Colon (tissue), 2 donors: ENCODE results near the gene ANO2.

Experiments
- FAIRE-seq: peaks from 2 replicates; lab custom pipeline; 2012; peaks lifted over from hg19 to GRCh38; lab: Jason Lieb, UNC
- donor health status: control.
- donor health status: control.

ANO2 gene

DNA sequence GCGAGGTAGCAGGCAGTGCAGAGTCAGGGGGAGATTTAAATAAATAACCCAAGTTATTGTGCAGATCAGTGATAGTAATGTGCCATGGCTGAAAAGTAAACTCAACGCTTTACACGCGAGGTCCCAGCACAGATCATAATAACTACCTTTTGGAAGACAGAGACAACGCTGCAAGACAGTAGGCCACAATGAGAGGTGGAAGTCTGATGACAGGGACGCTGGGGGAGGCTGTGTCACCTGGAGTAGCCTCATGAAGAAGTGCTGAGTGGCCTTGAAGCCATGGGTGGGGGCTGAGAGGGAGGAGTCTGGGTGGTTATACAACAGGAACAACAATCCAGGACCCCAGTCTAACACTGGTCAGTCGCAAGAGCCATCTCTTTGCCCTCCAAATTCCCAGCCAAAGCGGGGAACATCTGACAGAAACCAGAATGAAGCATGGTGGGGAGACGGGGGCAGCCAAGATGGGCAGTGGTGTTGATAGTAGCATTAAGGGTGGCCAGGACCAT lies 28.2 kb downstream of the ANO2 start:
- no peak for FAIRE-seq

DNA sequence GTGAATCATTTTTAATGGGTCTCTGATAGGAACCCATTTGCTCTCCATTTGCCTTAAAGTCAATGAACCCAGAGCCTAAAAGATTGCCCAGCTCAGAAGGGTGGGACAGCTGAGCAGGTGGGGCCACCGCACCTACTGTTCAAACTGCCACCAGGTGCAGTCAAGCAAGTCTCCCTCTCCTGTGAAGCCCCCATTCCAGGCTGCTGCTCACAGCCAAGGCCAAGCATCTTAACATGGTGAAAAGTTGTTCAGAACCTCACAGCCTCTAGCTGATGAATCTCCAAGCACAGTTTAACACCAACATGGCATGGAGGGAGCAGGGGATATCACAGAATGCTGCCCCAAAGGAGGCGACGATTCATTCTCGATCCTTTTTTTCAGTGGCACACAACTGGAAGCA lies 29.5 kb downstream of the ANO2 start:
- FAIRE-seq: no peak

DNA sequence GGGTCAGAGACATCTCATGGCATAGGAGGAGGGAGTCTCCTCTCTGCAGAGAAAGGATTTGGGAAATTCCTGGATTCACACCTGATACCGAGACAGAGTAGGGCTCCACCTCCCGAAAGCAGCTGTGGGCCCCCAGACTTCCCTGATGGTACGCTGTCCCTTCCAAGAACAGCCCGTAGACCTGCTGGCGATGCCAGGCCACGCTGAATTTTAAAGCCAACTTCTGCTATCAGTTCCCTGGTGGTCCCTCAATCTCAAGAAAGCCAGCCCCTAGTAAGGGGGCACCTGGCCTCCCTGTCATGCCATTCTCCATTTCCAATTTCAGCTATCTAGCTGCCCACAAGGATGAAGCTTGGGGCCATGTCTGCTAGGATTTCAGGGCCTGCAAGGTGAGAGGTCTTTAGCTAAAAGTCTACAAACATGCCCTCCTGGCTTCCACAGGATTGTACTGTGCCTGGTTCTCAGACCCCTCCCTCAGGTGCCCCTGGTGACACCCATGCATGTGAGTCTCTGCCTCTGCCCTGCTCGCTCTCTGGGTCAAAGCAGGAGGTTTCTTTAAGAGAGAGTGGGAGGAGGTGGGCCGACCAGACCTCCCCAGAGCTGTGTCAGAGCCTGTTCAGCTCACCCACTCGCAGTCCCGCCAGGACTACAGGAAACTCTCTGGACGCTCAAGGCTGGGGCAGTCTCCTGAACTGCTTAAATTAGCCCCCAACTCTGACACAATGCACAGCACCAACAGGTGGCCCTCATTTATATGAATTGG lies 30.5 kb downstream of the ANO2 start:
- FAIRE-seq: no peak

DNA sequence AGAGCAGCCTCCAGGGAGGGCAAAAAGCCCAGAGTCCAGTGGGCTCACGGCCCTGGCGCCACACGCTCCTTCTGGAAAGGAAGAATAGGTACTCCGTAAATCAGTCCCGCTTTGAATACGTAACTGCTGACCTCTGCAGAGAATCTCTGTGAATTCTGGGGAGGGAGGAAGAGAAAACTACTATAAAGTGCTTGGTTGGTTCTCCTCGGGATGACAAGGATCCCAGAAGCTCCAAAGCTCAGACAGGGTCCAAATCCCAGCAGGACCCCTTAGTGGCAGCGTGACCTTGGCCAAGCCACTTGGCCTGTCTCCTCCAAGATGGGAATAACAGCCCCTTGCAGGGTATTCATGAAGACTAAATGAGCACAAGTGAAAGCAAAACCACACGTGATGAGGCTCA lies 31.7 kb downstream of the ANO2 start:
- no peak for FAIRE-seq

DNA sequence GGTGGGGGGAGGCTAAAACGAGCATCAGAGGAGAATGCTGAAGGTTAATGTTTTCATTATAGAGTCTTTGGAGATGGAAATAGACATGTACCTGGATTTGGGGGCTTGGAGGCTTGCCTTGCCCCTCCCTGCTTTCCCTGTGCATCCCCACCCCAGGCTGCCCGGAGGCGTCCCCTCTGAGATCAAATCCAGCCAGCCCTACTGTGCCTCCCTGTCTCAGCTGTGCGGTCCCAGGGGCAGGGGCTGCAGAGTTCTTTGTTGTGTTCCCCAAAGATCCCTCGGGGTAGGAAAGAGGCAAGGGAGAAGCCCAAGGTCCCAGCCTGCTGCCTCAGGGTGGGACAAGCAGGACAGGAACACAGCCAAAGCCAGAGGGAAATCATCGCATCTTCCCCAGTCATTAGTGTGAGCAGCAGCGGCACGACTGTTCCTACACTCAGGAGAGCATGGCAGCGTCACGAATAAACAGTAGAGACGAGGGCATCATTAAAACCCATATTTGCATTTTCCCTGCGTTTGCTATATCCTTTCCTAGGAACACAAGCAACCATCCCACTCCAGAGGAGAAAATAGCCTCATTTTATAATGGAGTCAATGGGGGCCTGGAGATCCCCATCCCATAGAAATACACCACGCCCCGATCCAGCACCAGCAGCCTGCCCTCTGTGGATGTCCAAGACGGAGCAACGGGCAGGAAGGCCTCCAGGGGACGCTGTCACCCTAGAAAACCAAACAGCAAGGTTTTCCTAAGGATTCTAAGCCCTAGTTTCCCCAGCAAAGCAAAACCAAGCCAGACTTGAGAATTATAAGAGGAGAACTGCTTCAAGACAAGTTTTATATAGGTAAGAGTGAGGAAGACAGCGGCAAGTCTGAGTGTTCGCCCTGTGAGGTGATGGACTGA lies 32.4 kb downstream of the ANO2 start:
- FAIRE-seq: no peak

DNA sequence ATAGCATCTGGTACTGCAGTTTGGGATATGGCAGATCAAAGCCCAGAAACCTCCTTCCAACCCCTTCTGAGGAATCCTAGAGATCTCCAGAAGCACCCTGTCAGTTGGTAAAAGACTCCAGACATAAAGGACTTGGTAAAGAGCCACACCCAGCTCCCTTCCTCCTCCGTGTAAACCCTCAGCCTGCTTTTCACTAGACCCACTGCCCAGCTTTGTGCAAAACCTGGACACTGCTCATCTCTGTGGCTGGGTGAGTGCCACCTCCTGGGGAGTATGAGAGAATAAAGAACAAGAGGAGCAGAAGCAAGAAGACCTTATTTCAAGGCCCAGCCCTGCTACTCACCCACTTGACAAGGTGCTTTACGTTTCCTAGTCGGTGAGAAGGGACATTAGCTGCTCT lies 33.0 kb downstream of the ANO2 start:
- FAIRE-seq: no peak

DNA sequence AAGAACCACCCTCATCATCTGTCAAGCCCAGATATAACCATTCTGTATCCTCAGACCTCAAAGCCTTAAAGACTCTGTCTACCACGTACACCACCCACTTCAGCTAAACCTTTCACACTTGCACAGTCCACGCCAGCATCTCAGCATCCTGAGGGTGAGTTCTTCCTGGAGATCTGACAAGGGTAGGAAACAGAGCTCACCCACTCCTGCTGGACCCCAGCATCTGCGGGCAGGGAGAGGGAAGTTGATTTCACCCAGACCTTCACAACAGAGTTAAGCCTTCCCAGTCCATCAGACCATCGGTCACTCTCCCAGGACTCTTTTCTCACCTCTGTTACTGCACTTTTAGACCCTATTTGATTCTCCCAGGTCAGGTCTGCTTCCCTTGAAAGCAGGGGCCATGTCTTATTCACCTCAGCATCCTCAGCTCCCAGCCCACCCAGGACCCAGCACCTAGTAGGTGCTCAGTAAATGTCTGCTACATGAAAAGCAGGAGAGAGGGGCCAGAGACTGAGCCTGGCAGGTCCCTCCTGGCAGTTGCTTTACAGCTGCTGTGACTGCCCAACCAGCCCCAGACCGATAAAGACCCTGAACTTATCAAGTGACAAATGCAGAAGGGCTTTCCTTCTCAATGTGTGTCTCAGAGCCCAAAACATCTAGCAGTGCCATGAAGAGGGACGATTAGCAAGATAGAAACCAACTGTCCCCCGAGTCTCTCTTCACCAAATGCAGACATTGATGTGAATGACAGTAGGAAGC lies 34.1 kb downstream of the ANO2 start:
- FAIRE-seq: no peak

DNA sequence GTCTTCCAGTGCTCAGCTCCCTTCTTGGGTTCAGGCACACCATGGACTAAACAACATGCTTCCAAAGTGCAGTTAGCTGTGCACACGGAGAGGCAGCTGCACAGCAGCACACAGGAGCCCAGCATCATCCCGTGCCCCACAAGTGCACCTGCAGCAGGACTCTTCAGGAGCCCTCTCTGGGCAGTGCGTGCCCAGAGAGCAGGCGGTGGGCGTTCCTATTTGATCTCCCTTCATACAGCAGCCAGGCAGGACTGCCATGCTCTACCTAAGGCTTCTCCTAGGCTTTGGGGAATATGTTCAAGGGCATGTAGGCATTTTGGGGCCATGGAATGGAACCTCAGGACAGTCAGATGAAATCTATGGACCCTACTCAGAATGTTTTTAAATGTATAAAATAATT lies 35.5 kb downstream of the ANO2 start:
- no peak for FAIRE-seq

DNA sequence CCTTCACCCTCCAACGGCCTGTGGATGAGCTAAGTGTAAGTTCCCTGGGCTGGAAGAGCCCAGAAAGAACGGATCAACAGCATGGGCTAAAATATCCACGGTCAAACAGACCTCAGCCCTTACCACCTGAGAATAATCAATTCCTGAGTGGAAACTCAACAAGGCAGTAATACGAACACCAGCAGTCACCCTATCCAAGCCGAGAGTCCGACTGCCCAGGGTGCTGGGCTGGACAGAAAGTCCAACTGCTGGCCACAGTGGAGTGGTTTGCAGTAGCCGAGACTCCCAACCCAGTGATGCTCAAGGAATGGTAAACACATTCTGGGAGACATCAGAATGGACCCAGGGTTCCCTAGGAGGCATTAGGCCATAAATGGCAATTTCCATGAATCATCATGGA lies 36.8 kb downstream of the ANO2 start:
- FAIRE-seq: no peak

DNA sequence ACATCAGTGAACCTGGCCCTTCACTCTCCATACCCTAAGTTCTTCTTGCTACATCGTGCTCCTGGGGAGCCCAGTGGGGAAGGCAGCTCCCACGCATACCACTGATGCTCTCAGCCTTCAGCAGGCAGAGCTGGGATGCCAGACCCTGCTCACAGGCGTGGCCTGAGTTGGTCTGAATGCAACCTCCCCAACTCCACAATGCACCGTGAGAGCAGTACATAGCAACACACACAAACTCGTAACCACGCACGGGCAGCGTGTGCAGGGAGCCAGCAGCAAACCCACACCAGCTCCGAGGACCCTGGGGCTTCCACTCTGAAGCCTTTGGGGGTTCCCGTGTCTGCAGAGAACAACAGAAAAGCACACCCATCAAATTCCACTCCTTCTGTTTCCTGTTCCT lies 37.3 kb downstream of the ANO2 start:
- FAIRE-seq: no peak

DNA sequence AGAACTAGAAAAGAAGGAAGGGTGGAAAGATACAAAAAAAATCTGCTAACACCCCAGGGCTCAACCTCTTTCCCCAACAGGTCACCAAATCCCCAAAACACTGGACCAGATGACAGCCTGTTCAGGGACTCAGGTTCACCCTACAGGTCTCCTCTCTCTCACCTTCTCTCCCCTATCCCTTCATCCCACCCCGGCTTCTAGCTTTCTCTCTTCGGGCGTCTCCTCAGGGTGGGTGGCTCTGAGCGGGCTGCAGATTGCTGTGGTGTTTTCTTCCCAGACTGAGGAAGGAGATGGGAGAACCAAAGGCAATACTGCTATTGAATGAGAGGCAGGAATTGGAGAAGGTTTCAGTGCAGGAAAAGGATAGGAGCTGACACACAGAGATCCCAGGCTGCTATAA lies 39.3 kb downstream of the ANO2 start:
- no peak for FAIRE-seq

DNA sequence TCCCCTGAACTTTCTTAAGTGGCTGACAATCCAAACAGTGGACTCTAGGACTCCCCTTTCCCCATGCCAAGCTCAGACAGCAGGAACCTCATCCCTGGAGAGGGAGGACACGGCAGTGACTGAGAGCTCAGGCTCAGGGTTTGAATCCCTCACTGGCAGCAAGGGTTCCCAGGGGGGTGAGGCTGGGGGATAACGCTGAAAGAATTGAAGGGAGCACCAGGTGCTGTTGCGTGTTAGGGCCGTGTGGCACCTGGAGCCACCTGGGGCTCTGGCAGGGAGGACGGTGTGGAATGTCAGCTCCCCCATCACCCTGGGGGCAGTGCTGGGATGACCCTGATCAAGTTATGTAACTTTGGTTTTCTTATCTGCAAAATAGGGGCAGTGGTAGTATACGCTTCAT lies 40.1 kb downstream of the ANO2 start:
- no peak for FAIRE-seq

DNA sequence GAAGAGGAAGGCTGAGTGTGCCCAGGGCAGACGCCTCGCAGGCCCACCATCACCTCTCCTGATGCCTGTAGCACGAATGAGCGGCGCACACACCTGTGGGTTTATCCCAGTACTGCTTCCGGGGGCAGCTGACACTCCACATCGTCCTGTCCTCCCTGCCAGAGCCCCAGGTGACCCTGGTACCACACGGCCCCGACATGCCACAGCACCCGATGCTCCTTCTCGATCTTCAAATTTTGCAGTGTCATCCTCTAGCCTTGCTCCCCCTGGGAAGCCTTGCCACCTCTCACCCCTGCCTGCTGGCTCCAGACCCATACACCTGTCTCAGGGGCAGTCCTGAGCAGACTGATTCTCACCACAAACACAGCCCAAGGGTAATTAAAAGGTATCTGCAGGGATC lies 40.6 kb downstream of the ANO2 start:
- FAIRE-seq: no peak

DNA sequence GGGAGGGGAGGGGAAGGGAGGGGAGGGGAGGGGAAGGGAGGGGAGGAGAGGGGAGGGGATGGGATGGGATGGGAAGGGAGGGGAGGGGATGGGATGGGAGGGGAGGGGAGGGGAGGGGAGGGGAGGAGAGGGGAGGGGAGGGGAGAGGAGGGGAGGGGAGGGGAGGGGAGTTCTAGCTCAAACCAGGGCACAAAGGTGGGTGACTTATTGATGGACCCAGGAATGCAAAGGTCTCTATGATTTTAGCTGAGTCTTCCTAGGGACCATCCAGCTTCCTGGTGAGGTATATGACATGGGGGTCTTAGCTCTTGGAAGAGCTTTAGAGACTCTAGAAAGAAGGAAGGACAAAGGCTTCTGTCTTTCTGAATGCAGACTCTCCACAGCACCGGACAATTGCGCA lies 42.3 kb downstream of the ANO2 start:
- FAIRE-seq: no peak

DNA sequence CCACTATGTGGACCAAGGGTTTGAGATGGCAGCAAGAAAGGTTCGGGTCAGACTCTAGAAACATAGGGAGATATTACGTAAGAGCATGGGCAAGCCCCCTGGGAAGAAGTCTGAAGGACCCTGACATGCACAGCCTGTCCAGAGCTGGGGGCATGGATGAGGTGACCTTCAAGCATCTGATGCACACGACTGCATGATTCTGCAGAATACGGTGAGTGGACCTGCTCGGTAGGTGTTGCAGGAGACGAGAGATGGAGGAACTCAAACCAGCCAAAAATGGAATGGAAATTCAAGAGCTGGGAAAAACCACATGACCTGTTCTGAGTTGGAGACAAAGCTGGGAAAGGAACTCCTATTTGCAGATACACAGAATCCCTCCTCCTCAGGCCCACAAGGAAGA lies 43.6 kb downstream of the ANO2 start:
- no peak for FAIRE-seq

DNA sequence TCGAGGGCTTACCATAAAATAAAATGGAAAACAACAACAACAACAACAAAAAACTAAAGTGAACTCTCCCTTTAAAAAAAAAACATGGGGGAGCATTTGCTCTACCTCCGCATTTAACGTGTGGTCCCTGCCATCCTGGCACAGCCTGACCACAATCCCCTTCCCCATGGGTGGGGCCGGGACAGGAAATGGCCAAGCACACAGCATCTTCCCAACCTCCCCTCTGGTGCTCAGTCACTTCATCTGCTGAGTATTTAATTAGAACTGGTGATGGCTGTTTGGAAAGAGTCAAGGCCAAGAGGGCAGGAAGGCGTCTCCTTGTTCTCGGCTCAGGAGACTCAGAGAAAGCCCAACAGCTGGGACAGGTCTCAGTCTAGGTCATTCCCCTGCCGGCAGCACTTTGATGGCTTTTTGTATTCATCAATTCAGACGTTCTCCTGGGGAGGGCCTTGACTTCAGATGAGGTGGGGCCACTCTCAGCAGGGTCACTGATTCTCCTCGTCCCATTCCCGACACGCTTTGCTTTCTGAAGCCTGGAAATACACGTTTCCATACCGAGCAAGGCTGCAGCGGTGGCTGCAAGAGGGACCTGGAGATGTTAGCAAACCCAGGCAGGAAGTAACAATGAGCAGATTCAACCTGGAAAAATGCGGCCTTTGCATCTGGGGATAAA lies 44.4 kb downstream of the ANO2 start:
- no peak for FAIRE-seq

DNA sequence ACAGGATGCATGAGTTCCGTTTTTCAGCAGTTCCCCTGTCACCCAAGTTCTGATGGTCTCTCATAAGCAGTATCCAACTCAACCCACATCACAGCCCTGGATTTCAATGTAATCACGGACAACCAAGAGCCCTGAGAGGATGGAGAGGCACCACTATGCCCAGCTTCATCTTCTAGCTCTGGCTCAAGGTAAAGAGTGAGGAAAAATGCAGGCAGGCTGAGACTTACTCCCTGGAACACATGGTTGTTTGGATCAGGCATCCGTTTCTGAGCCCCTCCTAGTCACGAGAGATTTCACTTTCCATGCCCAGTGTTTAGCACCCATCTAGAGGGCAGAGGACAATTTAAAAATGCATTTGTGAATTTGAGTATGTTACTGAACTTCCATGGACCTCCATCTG lies 45.0 kb downstream of the ANO2 start:
- FAIRE-seq: no peak

DNA sequence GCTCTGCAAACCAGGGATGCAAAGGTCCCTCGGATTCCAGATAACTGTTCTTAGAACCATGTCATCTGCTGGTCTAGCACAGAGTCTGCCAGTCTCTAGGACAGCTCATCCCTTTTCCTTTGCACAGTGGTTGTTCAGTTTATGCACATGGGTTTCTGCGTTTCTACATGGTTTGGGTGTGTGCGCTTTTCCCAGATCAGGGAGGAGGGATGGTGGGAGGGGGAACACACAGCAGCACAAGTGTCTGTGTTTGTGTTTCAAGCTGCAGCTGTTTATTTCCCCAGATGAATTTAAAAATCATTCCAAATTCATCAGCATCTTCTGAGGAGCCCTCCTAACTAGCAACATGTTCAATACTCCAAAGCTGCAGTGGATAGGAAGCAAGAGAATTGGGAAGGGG lies 45.4 kb downstream of the ANO2 start:
- FAIRE-seq: no peak

DNA sequence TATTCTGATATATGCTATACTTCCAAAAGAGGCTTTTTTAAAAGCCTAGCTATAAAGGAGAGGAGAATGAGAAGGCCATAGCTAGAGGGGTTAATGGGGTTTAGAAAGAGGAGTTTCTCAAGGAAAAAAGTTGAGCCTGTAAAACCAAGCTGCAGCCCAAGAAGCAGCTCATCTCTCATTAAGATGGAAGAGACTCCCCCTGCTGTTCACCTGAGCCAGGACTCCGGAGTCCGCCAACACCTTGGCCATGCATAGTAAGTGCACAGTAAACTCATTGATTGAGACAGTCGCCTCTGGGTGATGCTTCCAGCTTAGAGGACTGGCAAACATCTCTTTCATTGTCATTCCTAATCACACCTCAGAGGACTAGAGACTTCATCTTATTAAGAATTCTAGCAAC lies 46.2 kb downstream of the ANO2 start:
- FAIRE-seq: no peak

DNA sequence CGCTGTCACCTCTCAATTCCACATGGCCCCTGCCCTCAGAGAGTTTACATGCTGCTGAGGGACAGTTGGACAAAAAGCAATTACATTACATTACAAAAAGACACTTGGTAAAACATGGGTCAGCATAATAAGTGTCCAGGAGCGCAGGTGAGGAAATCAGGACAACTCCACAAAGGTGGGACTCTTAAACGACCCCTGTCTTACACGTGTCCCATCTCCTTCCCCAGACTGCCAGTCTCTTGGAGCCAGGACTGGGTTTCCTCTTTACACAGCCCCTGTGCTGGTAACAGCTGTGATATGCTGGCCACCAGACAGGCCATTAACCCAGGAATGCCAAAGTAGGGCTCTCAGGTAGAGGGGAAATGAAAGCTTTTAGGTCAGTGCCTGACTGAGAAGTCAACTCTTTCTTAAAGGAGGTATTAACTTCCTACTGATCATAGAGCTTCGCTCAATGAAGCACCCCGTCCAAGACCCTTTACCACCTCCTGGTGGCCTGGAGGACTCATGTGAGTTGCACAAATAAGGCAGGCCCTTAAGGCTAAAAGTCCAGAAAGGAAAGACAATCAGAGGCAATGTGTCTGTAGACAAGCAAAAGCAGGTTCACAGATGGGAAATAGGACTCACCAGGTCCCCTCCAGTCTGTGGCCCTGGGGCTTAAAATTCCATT lies 55.5 kb downstream of the ANO2 start:
- FAIRE-seq: no peak

DNA sequence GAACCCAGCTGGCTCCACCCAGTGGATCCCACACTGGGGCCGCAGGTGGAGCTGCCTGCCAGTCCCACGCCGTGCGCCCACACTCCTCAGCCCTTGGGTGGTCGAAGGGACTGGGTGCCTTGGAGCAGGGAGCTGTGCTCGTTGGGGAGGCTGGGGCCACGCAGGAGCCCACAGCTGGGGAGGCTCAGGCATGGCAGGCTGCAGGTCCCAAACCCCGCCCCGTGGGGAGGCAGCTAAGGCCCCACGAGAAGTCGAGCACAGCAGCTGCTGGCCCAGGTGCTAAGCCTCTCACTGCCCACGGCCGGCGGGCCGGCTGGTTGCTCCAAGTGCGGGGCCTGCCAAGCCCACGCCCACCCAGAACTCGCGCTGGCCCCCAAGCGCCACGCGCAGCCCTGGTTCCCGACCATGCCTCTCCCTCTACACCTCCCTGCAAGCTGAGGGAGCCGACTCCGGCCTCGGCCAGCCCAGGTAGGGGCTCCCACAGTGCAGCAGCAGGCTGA lies 56.2 kb downstream of the ANO2 start:
- FAIRE-seq: no peak
